SU-DHL-6 (cell line): ENCODE results near the gene MCTP1.

Experiments used
- CTCF ChIP-seq: fragments of 200-600 bp; sonication (generic); IDR thresholded peaks from one replicate; pipeline ENCODE4 v1.5.1; 2017; ENCODE audit warnings: antibody characterized with exemption, mild to moderate bottlenecking, low read length, moderate library complexity; ENCODE audit not compliant: insufficient read depth, poor library complexity, severe bottlenecking
- EZH2phosphoT487 ChIP-seq: fragments of 200-600 bp; sonication (generic), shearing (Covaris generic); conservative IDR thresholded peaks from 2 replicates; pipeline ENCODE4 v1.6.1; 2018; ENCODE audit warnings: mild to moderate bottlenecking, antibody characterized with exemption, low read length, moderate library complexity, mixed read lengths

- TF ChIP-seq CTCF (no peak), EZH2phosphoT487 (no peak)
These were observed 258.2 kb downstream of the MCTP1 start for GRCh38 chr5:95026718-95027117.
